DMS53 (cell line): ENCODE data around the gene NCBP1.

Source experiments
- DNase-seq: peaks from one replicate; lab custom pipeline; 2025; lab: John Stamatoyannopoulos, UW

Gene NCBP1

DNA sequence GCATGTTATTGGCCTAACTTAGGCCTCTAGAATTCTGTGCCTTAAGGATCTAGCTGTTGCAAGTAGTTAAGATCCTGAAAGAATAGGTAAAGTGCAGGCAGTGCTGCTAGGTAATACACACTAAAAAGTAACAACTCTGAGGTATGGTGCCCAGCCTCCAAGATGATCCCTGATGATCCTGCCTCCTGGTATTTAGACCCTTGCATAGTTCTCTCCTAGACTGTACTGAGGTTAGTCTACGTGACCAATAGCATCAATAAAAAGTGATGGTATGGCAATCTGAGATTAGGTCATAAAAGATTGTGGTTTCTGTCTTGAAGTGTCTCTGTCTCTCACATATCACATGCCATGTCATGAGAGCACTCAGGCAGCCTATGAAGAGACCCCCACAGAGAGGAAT is 9.7 kb upstream of the NCBP1 start:
- no peak for DNase-seq

DNA sequence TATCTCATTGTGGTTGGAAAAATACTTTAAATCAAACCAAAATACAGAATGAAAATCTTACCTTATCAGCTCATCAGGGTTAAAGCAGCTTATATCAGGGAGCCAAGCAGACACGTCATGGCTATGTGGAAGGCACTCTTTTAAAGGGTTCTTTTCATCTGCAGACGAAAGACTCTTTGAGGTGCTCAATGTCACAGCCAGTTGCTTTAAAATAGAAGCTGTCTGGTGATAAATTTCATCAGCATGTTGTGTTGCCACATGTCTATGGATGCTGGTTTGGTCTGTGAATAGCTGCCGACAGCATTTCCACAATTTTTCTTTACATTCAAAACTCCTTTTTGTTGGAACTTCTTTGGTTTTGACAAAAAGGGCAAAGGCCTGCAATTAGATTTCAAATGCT is 8.0 kb upstream of the NCBP1 start:
- no peak for DNase-seq

- no peak for DNase-seq
These were observed 6.0 kb upstream of the NCBP1 start for GRCh38 chr9:97627624-97628023.

- DNase-seq: no peak
These were observed 5.0 kb upstream of the NCBP1 start for GRCh38 chr9:97628668-97629067.

DNA sequence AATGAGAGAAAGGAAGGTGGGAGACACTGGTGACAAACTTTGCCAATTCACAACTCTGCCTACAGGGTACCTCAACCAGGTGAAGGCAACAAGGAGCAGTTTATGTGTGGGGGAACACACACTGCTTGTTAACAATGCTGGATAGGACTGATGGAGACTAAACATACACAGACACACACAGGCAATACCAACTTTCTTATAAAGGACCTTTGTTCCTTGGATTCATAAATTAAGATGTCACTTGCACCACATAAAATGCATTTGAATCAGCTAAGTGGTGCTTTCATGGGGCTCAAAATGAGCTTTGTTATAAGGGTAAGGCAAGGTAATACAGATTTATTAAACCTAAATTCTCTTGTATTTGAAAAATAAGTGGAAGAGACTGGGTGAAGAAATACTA is 4.5 kb upstream of the NCBP1 start:
- DNase-seq: no peak

- DNase-seq: no peak
These were observed 3.0 kb upstream of the NCBP1 start for GRCh38 chr9:97630591-97630990.

GRCh38 chr9:97632248-97632984 is 1.2 kb upstream of the NCBP1 start:
- DNase-seq: peak; percentile 87

GRCh38 chr9:97633859-97634490 is 354 bp downstream of the NCBP1 start:
- DNase-seq: no peak

- no peak for DNase-seq
These were observed 1.4 kb downstream of the NCBP1 start for GRCh38 chr9:97635026-97635425.

GRCh38 chr9:97636903-97637302 is 3.3 kb downstream of the NCBP1 start:
- DNase-seq: no peak

DNA sequence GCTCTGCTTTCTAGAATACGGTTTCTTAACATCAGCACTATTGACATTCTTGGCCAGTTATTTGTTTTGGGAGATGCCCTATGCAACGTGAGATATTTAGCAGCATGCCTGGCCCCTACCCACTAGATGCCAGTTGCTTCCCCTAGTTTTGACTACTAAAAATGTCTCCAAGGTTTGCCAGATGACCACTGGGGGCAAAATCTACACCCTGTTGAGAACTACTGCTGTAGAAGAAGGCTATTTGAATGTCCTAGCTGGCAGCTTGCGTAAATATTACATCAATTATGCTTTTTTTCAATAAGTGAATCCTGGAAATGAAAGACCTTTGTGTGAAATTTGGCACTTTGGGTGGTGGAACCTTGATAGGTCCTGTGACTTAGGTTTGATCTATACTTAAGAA is 5.0 kb downstream of the NCBP1 start:
- peak; percentile 9 for DNase-seq

- DNase-seq: peak; percentile 6
These were observed 6.7 kb downstream of the NCBP1 start for GRCh38 chr9:97640325-97640724.

DNA sequence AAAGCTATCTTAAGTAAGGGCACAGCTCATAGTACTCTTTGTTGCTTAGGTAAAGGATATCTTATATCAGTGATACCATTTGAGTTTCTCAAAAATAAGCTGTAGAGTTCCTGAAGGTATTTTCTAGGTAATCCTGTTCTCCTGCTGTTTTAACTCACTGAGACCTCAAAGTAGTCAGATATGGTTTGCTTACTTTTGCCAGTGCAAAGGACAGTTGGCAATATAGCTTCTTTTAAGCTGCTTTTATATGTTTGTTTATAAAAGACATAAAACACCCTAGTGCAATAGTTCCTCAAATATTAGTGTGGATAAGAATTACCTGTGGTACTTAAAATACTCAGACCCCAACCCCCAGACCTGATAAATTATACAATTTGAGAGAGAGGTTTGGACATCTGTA is 12.1 kb downstream of the NCBP1 start:
- DNase-seq: no peak

DNA sequence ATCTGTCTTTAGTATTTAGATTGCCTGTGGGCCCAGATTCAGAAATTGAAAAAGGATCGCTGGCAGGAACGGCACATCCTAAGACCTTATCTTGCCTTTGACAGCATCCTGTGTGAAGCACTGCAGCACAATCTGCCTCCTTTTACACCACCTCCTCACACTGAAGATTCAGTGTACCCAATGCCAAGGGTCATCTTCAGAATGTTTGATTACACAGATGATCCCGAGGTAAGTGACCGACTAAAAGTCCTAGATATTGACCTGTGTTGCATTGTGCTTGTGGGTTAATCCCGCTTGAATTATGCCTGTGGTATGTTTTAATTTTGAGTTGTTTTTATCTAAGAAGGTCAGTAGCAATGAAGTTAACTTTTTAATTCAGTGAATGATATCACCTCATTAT is 14.4 kb downstream of the NCBP1 start:
- DNase-seq: no peak

- DNase-seq: no peak
These were observed 18.0 kb downstream of the NCBP1 start for GRCh38 chr9:97651646-97652045.

GRCh38 chr9:97658707-97659106 is 25.1 kb downstream of the NCBP1 start:
- no peak for DNase-seq

- DNase-seq: no peak
These were observed 26.1 kb downstream of the NCBP1 start for GRCh38 chr9:97659771-97660170.

DNA sequence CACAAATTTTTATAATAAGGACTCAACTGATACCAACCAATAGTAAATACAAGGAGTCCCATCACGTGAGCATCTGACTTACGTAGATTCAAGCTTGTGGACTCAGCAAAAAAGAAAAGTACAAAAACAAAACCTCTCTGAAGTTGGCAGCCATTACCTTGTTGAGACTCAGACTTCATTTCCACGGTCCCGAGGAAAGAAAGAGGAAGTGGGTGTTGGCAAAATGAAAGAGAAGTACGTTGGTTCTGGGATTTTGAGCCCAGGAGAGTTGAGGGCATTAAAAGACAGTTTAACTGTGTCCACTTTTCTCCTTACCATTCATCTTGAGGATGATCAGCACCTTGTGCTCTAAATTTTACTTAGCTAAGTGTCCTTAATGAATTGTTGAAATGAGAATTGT is 26.7 kb downstream of the NCBP1 start:
- DNase-seq: no peak

GRCh38 chr9:97660847-97661246 is 27.2 kb downstream of the NCBP1 start:
- no peak for DNase-seq

DNA sequence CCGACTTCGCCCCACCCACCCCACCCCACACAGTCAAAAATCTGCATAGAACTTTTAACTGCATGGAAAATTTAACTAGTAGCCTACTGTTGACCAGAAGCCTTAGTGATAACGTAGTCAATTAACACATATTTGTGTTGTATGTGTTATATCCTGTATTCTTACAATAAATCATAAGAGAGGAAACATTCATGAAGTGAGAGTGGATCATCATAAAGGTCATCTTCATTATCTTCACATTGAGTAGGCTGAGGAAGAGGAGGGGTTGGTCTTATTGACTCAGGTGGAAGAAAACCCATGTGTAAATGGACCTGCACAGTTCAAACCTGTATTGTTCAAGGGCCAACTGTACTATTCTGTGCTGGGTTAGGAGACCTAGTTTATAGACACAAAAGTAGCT is 32.1 kb downstream of the NCBP1 start:
- DNase-seq: no peak

- DNase-seq: no peak
These were observed 33.5 kb downstream of the NCBP1 start for GRCh38 chr9:97666907-97667686.

- no peak for DNase-seq
These were observed 34.9 kb downstream of the NCBP1 start for GRCh38 chr9:97668485-97668884.

DNA sequence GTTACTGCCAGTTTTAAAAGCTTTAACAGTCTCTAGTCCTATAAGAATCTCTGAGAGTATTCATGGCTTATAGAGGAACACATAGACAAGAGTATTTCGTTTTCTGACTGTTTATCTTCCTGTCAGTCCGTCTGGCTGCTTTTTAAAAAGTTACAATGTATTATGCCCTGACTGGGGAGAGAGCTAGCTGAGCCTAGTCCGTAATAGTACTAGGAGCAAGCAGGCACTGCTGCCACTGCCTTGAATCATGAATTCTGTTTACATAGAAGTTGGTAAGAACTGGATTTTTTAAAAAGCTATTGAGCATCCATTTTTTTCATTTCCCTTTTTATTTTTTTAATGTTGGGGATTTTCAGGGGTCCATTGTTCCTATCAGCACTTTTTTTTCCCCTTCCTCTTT is 37.0 kb downstream of the NCBP1 start:
- no peak for DNase-seq
